ENCODE measurements around the gene UQCRQ.

Gene UQCRQ

GRCh38 chr5:132901730-132902129 is 35.3 kb downstream of the UQCRQ start:
- no peak for DNase-seq (ENCODE audit: extremely low read depth, low read depth)
- TF ChIP-seq CTCF (IDR thresholded peaks at IDR 0.05; ENCODE audit: low read depth, low read length, missing control alignments): no peak

GRCh38 chr5:132905938-132906337 is 39.5 kb downstream of the UQCRQ start:
- H3K4me3 ChIP-seq (replicated peaks; ENCODE audit: low read depth, low read length): no peak overlapping the region
- no peak for TF ChIP-seq CTCF (IDR thresholded peaks at IDR 0.05; ENCODE audit: low read depth, low read length, missing control alignments)
- DNase-seq (ENCODE audit: extremely low read depth, low read depth): no peak

More at GRCh38 chr5:132901730-132902129, 35.3 kb downstream of the UQCRQ start:
- H3K4me3 ChIP-seq (replicated peaks; ENCODE audit: low read depth, low read length): no peak overlapping the region

GRCh38 chr5:132907161-132907560 is 40.7 kb downstream of the UQCRQ start:
- no peak for DNase-seq (ENCODE audit: extremely low read depth, low read depth)
- no peak for TF ChIP-seq CTCF (IDR thresholded peaks at IDR 0.05; ENCODE audit: low read depth, low read length, missing control alignments)
- no peak overlapping the region for H3K4me3 ChIP-seq (replicated peaks; ENCODE audit: low read depth, low read length)

GRCh38 chr5:132909702-132910101 is 43.3 kb downstream of the UQCRQ start:
- TF ChIP-seq CTCF (IDR thresholded peaks at IDR 0.05; ENCODE audit: low read depth, low read length, missing control alignments): no peak
- DNase-seq (ENCODE audit: extremely low read depth, low read depth): no peak
- no peak overlapping the region for H3K4me3 ChIP-seq (replicated peaks; ENCODE audit: low read depth, low read length)

GRCh38 chr5:132915681-132916080 is 49.2 kb downstream of the UQCRQ start:
- no peak overlapping the region for H3K4me3 ChIP-seq (replicated peaks; ENCODE audit: low read depth, low read length)
- no peak for DNase-seq (ENCODE audit: extremely low read depth, low read depth)
- TF ChIP-seq CTCF (IDR thresholded peaks at IDR 0.05; ENCODE audit: low read depth, low read length, missing control alignments): no peak

- TF ChIP-seq CTCF (IDR thresholded peaks at IDR 0.05; ENCODE audit: low read depth, low read length, missing control alignments): no peak
- no peak for DNase-seq (ENCODE audit: extremely low read depth, low read depth)
- no peak overlapping the region for H3K4me3 ChIP-seq (replicated peaks; ENCODE audit: low read depth, low read length)
Measured at GRCh38 chr5:132916086-132916485, 49.6 kb downstream of the UQCRQ start.

Measured in HFF-Myc (cell line).